ENCODE results near the gene DUSP8.

The DUSP8 gene

GRCh38 chr11:1533342-1533725 lies 38.7 kb downstream of the DUSP8 start:
- no peak for DNase-seq (ENCODE audit: low read depth in 1 of 2, low spot score in 1 of 2)

GRCh38 chr11:1532606-1533341 lies 39.3 kb downstream of the DUSP8 start:
- no peak for DNase-seq (ENCODE audit: low read depth in 1 of 2, low spot score in 1 of 2)

GRCh38 chr11:1532014-1532586 lies 40.0 kb downstream of the DUSP8 start:
- DNase-seq (ENCODE audit: low read depth in 1 of 2, low spot score in 1 of 2) = no peak

DNA sequence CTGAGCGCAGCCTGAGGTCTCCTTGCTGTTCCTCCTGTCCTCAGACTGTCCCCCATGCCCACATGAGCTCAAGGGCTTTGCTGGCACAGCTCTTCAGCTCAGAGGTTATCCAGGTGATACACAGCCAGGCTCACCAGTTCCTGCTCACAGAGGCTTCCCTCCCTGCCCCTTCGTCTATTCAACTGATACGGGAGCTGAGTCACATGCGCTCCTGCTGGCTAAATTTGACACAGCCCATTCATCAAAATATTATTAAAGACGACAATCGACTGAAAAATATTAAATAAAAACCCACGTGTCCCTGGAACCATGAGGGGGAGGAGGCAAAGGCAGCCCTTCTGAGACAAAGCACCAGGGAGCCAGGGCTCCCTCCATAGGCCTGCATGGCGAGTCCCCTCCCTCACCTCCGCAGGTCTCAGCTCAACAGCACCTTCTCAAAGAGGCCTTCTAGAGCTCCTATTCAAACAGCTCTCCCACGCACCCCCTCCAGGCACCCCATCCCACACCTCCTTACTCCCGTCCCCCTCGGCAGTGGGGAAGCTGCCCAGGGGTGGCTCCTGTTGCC lies 40.5 kb downstream of the DUSP8 start:
- no peak for DNase-seq (ENCODE audit: low read depth in 1 of 2, low spot score in 1 of 2)

DNA sequence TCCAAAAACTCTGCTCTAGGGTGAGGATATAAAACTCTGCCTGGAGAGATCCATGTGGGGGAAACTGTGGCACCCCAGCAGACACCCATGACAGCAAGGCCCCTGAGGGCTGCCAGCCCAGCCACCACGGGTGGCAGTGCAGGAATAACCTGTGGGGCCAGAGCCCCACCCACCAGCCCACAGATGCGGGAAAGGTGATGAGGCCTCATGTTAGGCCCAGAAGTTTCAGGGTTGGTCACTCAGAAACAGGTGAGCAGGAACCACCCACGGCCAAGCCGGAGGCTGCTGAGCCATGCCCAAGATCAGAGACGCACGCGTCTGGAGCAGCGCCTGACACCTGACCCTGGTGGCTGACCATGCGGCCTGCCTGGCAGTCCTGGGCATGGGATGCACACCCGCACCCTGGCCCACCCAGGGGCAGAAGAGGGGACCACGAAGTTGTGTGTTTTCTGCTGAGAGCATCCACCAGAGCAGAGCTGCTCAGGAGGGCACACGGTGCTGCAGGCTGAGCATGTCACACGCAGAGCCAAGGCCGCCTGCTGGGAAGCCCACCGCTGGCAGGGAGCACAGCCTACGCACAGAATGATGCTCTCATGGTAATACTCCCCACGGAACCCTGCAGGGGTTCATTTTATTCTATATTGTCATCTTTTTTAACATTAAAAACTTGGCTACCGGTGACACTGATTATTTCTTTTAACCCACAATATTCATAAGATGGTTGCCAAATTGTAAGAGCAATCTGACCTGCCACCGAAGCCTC lies 41.2 kb downstream of the DUSP8 start:
- no peak for DNase-seq (ENCODE audit: low read depth in 1 of 2, low spot score in 1 of 2)

GRCh38 chr11:1529774-1530173 lies 42.3 kb downstream of the DUSP8 start:
- no peak for DNase-seq (ENCODE audit: low read depth in 1 of 2, low spot score in 1 of 2)

GRCh38 chr11:1529286-1529685 lies 42.8 kb downstream of the DUSP8 start:
- no peak for DNase-seq (ENCODE audit: low read depth in 1 of 2, low spot score in 1 of 2)

GRCh38 chr11:1528710-1529109 lies 43.4 kb downstream of the DUSP8 start:
- DNase-seq (ENCODE audit: low read depth in 1 of 2, low spot score in 1 of 2) = no peak

- no peak for DNase-seq (ENCODE audit: low read depth in 1 of 2, low spot score in 1 of 2)
These were observed 45.3 kb downstream of the DUSP8 start for GRCh38 chr11:1526785-1527184.

DNA sequence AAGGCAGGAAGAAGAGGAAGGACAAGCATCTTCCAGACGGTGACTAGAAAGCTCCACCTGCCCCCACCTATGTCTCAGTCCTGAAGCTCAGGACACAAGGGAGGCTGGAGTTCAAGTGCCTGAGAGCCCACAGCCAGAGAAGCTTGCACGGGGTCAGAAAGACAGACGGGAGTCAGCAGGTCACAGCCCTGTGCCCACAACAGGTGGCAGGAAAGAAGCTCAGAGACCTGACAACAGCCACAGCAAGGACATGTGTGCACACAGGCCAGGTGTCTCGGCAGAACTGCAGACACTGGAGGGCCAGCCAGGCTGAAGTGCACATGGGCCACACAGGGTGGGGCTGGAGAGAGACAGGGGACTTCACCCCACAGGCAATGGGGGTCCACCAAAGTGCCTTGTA lies 48.3 kb downstream of the DUSP8 start:
- DNase-seq (ENCODE audit: low read depth in 1 of 2, low spot score in 1 of 2) = no peak

- no peak for DNase-seq (ENCODE audit: low read depth in 1 of 2, low spot score in 1 of 2)
These were observed 49.0 kb downstream of the DUSP8 start for GRCh38 chr11:1523077-1523476.

DNA sequence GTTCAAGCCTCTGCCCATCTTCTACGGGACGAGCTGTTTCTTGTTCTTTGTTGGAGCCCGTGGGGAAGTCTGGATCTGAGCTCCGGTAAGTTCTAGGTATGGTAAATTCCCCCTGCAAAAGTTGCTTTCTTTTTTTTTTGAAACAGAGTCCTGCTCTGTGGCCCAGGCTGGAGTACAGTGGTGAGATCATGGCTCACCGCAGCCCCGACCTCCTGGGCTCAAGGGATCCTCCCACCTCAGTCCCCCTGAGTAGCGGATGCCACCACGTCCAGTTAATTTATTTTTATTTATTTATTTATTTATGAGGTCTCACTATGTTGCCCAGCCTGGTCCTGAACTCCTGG lies 50.0 kb downstream of the DUSP8 start:
- no peak for DNase-seq (ENCODE audit: low read depth in 1 of 2, low spot score in 1 of 2)

DNA sequence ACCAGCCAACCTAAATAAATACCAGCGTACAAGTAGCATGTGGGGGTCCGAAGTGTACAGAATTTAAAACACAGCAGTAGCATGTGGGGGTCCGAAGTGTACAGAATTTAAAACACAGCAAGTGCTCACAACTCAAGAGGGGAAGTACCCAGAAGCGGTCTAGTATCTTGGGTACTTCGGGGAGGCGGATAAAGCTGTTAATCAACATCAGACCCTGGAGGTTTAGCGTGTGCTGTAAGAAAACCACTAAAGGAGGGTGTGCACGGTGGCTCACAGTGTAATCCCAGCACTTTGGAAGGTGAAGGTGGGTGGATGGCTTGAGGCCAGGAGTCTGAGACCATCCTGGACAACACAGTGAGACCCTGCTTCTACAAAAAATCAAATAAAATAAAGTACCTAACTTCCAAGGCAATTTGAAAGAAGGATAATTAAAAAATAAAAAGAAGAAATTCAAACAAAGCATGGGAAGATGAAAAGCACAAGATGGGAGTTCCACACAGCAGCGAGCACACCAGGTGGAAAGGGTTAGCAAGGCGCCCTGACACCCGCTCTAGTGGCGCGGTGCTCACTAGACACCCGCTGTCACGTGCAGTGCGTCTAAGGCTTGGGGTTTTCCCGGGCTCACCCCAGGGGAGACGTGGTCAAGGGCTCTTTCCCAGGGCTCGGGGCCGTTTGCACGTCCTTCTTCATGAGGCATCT lies 50.5 kb downstream of the DUSP8 start:
- no peak for DNase-seq (ENCODE audit: low read depth in 1 of 2, low spot score in 1 of 2)

- no peak for DNase-seq (ENCODE audit: low read depth in 1 of 2, low spot score in 1 of 2)
These were observed 51.3 kb downstream of the DUSP8 start for GRCh38 chr11:1520663-1521267.

DNA sequence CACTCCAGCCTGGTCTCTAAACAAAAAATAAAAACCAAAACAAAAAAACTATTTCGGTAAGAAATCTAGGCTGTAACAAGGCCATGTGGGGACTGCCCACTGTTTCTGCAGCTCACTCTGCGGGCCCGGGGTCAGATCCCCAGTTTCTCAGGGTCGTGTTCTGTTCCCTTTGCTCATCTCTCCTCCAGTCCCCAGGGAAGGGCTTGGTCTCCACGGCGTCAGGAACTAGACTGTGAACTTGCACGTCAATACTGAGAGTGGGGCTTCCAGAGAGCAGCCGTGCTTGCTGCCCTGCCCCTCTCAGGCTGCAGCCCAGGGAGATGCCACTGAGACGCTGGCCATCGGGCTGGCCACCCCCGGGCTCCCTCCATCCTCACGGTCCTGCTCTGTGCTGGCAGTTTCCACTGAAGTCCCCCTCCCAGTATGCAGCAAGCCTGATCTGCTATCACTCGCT lies 51.8 kb downstream of the DUSP8 start:
- no peak for DNase-seq (ENCODE audit: low read depth in 1 of 2, low spot score in 1 of 2)

- no peak for DNase-seq (ENCODE audit: low read depth in 1 of 2, low spot score in 1 of 2)
These were observed 52.8 kb downstream of the DUSP8 start for GRCh38 chr11:1519028-1520010.

- no peak for DNase-seq (ENCODE audit: low read depth in 1 of 2, low spot score in 1 of 2)
These were observed 53.8 kb downstream of the DUSP8 start for GRCh38 chr11:1518301-1518700.

- DNase-seq (ENCODE audit: low read depth in 1 of 2, low spot score in 1 of 2) = no peak
These were observed 54.7 kb downstream of the DUSP8 start for GRCh38 chr11:1517117-1518005.
